Skin epidermis (tissue), 12 donors: Measurements from ENCODE around the gene DRG2.

Experiments
- H3K27ac ChIP-seq, 21 experiments: fragments of 200-600 bp; sonication (generic) in 11 of 21; one replicate each; pipeline ENCODE4 v1.5.0; 2020; ENCODE audit warnings: mild to moderate bottlenecking in 3 of 21, inconsistent platforms in 2 of 21, moderate library complexity in 2 of 21
- H3K4me3 ChIP-seq, 7 experiments: fragments of 200-600 bp; sonication (generic) in 2 of 7; one replicate each; pipeline ENCODE4 v1.5.0; 2020; ENCODE audit warnings: inconsistent platforms in 2 of 7, mild to moderate bottlenecking in 2 of 7, moderate library complexity in 1 of 7

Gene DRG2

GRCh38 chr17:18139498-18139897 is 51.8 kb downstream of the DRG2 start:
- H3K27ac ChIP-seq = no peak overlapping the region
- no peak overlapping the region for H3K4me3 ChIP-seq

GRCh38 chr17:18139949-18140348 is 52.2 kb downstream of the DRG2 start:
- no peak overlapping the region for H3K4me3 ChIP-seq
- no peak overlapping the region for H3K27ac ChIP-seq

GRCh38 chr17:18140648-18141047 is 52.9 kb downstream of the DRG2 start:
- Histone ChIP-seq H3K4me3 (no peak overlapping the region), H3K27ac (no peak overlapping the region)

GRCh38 chr17:18141210-18141803 is 53.6 kb downstream of the DRG2 start:
- H3K27ac ChIP-seq = no peak overlapping the region

GRCh38 chr17:18142417-18142816 is 54.7 kb downstream of the DRG2 start:
- H3K27ac ChIP-seq = no peak overlapping the region
- H3K4me3 ChIP-seq = no peak overlapping the region

More at GRCh38 chr17:18141210-18141803, 53.6 kb downstream of the DRG2 start:
- no peak overlapping the region for H3K4me3 ChIP-seq

GRCh38 chr17:18143044-18143936 is 55.5 kb downstream of the DRG2 start:
- Histone ChIP-seq H3K4me3 (no peak overlapping the region), H3K27ac (no peak overlapping the region)

- H3K27ac ChIP-seq = no peak overlapping the region
- H3K4me3 ChIP-seq = no peak overlapping the region
Measured at GRCh38 chr17:18144261-18144660, 56.5 kb downstream of the DRG2 start.

GRCh38 chr17:18144855-18145254 is 57.1 kb downstream of the DRG2 start:
- H3K27ac ChIP-seq = no peak overlapping the region
- H3K4me3 ChIP-seq = no peak overlapping the region

- H3K27ac ChIP-seq = no peak overlapping the region
- H3K4me3 ChIP-seq = no peak overlapping the region
Measured at GRCh38 chr17:18145811-18146210, 58.1 kb downstream of the DRG2 start.

GRCh38 chr17:18146259-18146658 is 58.5 kb downstream of the DRG2 start:
- H3K4me3 ChIP-seq = no peak overlapping the region
- H3K27ac ChIP-seq = no peak overlapping the region

- H3K4me3 ChIP-seq = no peak overlapping the region
- H3K27ac ChIP-seq = no peak overlapping the region
Measured at GRCh38 chr17:18146980-18147379, 59.2 kb downstream of the DRG2 start.

- no peak overlapping the region for H3K27ac ChIP-seq
- H3K4me3 ChIP-seq = no peak overlapping the region
Measured at GRCh38 chr17:18148586-18148985, 60.8 kb downstream of the DRG2 start.

- no peak overlapping the region for H3K27ac ChIP-seq
- H3K4me3 ChIP-seq = no peak overlapping the region
Measured at GRCh38 chr17:18151290-18151689, 63.5 kb downstream of the DRG2 start.

GRCh38 chr17:18155179-18155578 is 67.4 kb downstream of the DRG2 start:
- no peak overlapping the region for H3K4me3 ChIP-seq
- H3K27ac ChIP-seq = no peak overlapping the region

- Histone ChIP-seq H3K27ac (peak overlapping the region in 5 of 21 experiments; percentile 12 to 68 (median 48)), H3K4me3 (no peak overlapping the region)
Measured at GRCh38 chr17:18156171-18156975, 68.6 kb downstream of the DRG2 start.

GRCh38 chr17:18156976-18157280 is 69.2 kb downstream of the DRG2 start:
- H3K4me3 ChIP-seq = no peak overlapping the region
- peak overlapping the region in 7 of 21 experiments; percentile 12 to 74 (median 61) for H3K27ac ChIP-seq
